CD8-positive, alpha-beta memory T cell (primary cell): ENCODE data around the gene KCNMB3. TPM values are rescaled to one million over a fixed set of nuclear protein-coding genes. Genes with fewer than 3 reads are reported as not detected.
"Not testable (repeated sequence)": the region's sequence is repeated elsewhere in the genome, so short reads cannot be mapped to it uniquely, and the experiment has no call there.

Experiments used
- CTCF ChIA-PET: fragments of 350-600 bp; sonication (Branson Sonifier 250); formaldehyde crosslinking; loops from one replicate; lab custom pipeline; 2021; ENCODE audit warnings: antibody characterized with exemption; lab: Charles Lee
- POLR2A ChIA-PET: fragments of 350-600 bp; sonication (Branson Sonifier 250); formaldehyde crosslinking; loops from one replicate; lab custom pipeline; 2021; ENCODE audit warnings: antibody characterized with exemption; lab: Charles Lee
- DNase-seq, 5 donors: peaks; one replicate each; pipeline versions ENCODE4 v3.0.0 to v3.0.0-alpha.2; 2020 to 2022; ENCODE audit warnings: mixed read lengths in 1 of 5
- H3K27ac ChIP-seq: one replicate; pipeline ENCODE4 v1.7.0; 2013; ENCODE audit warnings: low read depth, mild to moderate bottlenecking, low read length, moderate library complexity
- H3K27me3 ChIP-seq: 2 replicates; pipeline ENCODE4 v1.7.0; 2013; ENCODE audit warnings: low read length, mild to moderate bottlenecking; ENCODE audit not compliant: insufficient read depth, poor library complexity, severe bottlenecking
- H3K36me3 ChIP-seq: 2 replicates; pipeline ENCODE4 v1.7.0; 2013; ENCODE audit warnings: mild to moderate bottlenecking, low read length, moderate library complexity; ENCODE audit not compliant: insufficient read depth
- H3K4me1 ChIP-seq: 2 replicates; pipeline ENCODE4 v1.7.0; 2013; ENCODE audit warnings: mild to moderate bottlenecking, low read length, moderate library complexity; ENCODE audit not compliant: insufficient read depth
- H3K4me3 ChIP-seq: 2 replicates; pipeline ENCODE4 v1.7.0; 2013; ENCODE audit warnings: mild to moderate bottlenecking, low read length
- H3K9me3 ChIP-seq: 2 replicates; pipeline ENCODE4 v1.7.0; 2013; ENCODE audit warnings: mild to moderate bottlenecking, low read length
- H3K27ac Mint-ChIP-seq, 8 donors: one replicate each; pipeline ENCODE4 v1.8.0; 2020 to 2021; ENCODE audit warnings: mixed read lengths in 8 of 8, mild to moderate bottlenecking in 6 of 8, inconsistent platforms in 3 of 8, moderate library complexity in 3 of 8
- H3K27me3 Mint-ChIP-seq, 2 donors: one replicate each; pipeline ENCODE4 v1.8.0; 2020 to 2021; ENCODE audit warnings: mixed read lengths in 2 of 2, mild to moderate bottlenecking in 1 of 2, moderate library complexity in 1 of 2
- H3K36me3 Mint-ChIP-seq, 3 donors: one replicate each; pipeline ENCODE4 v1.8.0; 2020 to 2021; ENCODE audit warnings: mixed read lengths in 3 of 3, inconsistent platforms in 1 of 3, mild to moderate bottlenecking in 1 of 3
- H3K4me1 Mint-ChIP-seq, 3 donors: one replicate each; pipeline ENCODE4 v1.8.0; 2020 to 2021; ENCODE audit warnings: mixed read lengths in 3 of 3, inconsistent platforms in 1 of 3, mild to moderate bottlenecking in 1 of 3
- H3K4me3 Mint-ChIP-seq, 7 donors: one replicate each; pipeline ENCODE4 v1.8.0; 2020 to 2021; ENCODE audit warnings: mixed read lengths in 7 of 7, mild to moderate bottlenecking in 6 of 7, moderate library complexity in 4 of 7, inconsistent platforms in 2 of 7
- H3K9me3 Mint-ChIP-seq, 5 donors: one replicate each; pipeline ENCODE4 v1.8.0; 2020 to 2022; ENCODE audit warnings: mixed read lengths in 5 of 5, mild to moderate bottlenecking in 3 of 5, moderate library complexity in 2 of 5, inconsistent platforms in 1 of 5
- polyA plus RNA-seq: library from polyadenylated mRNA; unstranded; fragments of 300-500 nt; fragmentation: Illumina TruSeq; gene quantifications from one replicate; pipeline ENCODE4 v1.2.3, GENCODE V29; 2021
- total RNA-seq, 2 experiments: library from RNA; stranded (reverse); gene quantifications; one replicate each; pipeline ENCODE4 v1.2.3, GENCODE V29; 2021

KCNMB3 gene
- total and polyA plus RNA-seq, 3 experiments from 2014 or later, result 0.59 to 0.71 TPM; not detected in 1

GRCh38 chr3:179281825-179282224 is 30.9 kb upstream of the KCNMB3 start:
- no peaks in the 10 kb centered on the region for H3K36me3 ChIP-seq
- DNase-seq, result no peak
- Mint-ChIP-seq H3K9me3 (no peaks in the 10 kb centered on the region), H3K27ac (no peak overlapping the region), H3K27me3 (peaks cover 19 to 61% of the 10 kb centered on the region in 2 donors), H3K4me3 (no peak overlapping the region), H3K4me1 (no peaks in the 10 kb centered on the region), H3K36me3 (no peaks in the 10 kb centered on the region)
- no peak overlapping the region for H3K27ac ChIP-seq
- ChIA-PET POLR2A (no interaction called here), CTCF (no interaction called here)
- peaks cover under 1% of the 10 kb centered on the region for H3K27me3 ChIP-seq
- no peak overlapping the region for H3K4me3 ChIP-seq
- H3K9me3 ChIP-seq, result no peaks in the 10 kb centered on the region
- H3K4me1 ChIP-seq, result no peaks in the 10 kb centered on the region

DNA sequence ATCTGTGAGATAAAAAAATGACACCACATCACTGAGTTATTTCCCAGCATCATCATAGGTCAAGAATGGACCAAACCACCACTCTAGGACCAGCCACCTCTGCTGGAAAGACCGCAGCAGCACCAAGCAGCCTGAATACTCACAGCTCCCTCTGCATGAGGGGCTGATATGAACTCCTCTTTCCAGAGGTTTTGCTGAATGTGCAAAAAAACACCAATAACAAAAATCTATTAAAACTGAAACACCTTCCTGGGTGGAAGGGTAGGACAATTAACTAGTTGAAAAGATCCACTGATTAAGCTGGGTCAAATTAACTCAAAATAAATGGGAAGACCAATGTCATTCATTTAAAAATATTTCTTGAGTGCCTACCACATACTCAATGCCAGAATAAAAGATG is 28.9 kb upstream of the KCNMB3 start:
- Histone ChIP-seq H3K4me1 (no peaks in the 10 kb centered on the region), H3K27me3 (peaks cover 3% of the 10 kb centered on the region), H3K36me3 (no peaks in the 10 kb centered on the region), H3K9me3 (no peaks in the 10 kb centered on the region), H3K4me3 (no peak overlapping the region), H3K27ac (no peak overlapping the region)
- H3K9me3 Mint-ChIP-seq, result no peaks in the 10 kb centered on the region
- no peak overlapping the region for H3K27ac Mint-ChIP-seq
- CTCF ChIA-PET, result interaction anchor here (1.5 kb wide), 1 partner anchor 264 kb away, joined by 4 read pairs; no protein-coding TSS in a partner anchor
- H3K4me3 Mint-ChIP-seq, result no peak overlapping the region
- H3K36me3 Mint-ChIP-seq, result no peaks in the 10 kb centered on the region
- POLR2A ChIA-PET, result no interaction called here
- DNase-seq, result no peak
- no peaks in the 10 kb centered on the region for H3K4me1 Mint-ChIP-seq
- H3K27me3 Mint-ChIP-seq, result peaks cover 20 to 63% of the 10 kb centered on the region in 2 donors

DNA sequence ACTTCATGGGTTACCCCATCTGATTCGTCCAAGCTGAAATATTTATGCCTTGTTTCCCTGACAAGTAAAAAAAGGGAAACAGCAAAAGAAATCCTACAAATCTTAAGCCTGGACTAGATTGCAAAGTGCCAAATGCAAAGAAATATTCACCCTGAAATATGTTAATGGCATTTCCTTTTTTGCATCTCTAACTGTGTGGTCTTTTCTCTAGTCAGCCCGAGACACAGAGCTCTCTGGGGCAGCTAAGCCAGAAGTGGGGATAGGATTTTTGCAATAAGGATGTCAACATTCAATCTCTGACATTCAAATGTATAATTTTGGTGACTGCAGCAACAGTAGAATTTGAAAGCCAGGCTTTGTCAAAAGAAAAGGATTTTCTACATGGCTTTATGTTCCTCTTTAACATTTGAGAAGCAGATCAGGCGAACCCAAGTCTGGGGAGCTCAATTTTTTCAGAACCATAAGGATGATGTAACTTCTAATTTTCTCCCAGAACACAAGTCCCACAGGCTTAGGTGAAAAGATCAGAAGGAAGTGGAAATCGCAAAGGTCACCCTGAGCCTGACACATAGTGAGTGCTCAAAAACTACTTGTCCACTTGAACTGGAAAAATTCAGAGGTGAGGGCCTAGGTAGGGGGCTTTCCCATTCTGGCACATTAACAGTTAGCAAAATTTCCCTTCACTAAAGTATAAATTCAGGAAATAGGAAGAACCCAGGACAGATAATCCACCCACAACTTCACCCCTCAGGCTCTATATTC is 28.2 kb upstream of the KCNMB3 start:
- Histone ChIP-seq H3K36me3 (no peaks in the 10 kb centered on the region), H3K27me3 (peaks cover 3% of the 10 kb centered on the region), H3K27ac (no peak overlapping the region), H3K4me1 (no peaks in the 10 kb centered on the region), H3K4me3 (no peak overlapping the region), H3K9me3 (no peaks in the 10 kb centered on the region)
- Mint-ChIP-seq H3K9me3 (no peaks in the 10 kb centered on the region), H3K36me3 (no peaks in the 10 kb centered on the region), H3K27me3 (peaks cover 20 to 59% of the 10 kb centered on the region in 2 donors), H3K4me3 (no peak overlapping the region), H3K4me1 (no peaks in the 10 kb centered on the region), H3K27ac (no peak overlapping the region)
- ChIA-PET CTCF (interaction anchor here (1.5 kb wide), 1 partner anchor 264 kb away, joined by 4 read pairs; no protein-coding TSS in a partner anchor), POLR2A (no interaction called here)
- DNase-seq, result no peak

DNA sequence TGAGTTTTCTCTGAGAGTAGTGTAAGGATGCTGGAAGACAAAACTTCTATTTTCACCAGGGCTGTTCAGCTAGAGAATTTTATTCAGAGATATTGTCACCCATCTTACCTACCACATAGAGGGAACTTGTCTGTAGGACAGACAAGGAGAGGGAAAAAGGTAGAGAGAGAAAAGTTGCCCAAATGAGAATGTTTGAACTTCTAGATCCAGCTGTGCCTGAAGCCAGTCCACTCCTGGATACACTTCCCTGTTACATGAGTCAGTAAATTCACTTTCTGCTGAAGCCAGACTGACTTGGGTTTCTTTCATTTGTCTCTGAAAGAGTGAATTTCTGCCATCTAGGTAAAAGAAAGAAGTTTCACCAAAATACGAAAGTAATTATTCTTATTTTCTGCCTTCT is 27.2 kb upstream of the KCNMB3 start:
- Mint-ChIP-seq H3K27ac (no peak overlapping the region), H3K36me3 (no peaks in the 10 kb centered on the region), H3K4me3 (no peak overlapping the region), H3K4me1 (no peaks in the 10 kb centered on the region), H3K27me3 (peaks cover 19 to 55% of the 10 kb centered on the region in 2 donors), H3K9me3 (no peaks in the 10 kb centered on the region)
- Histone ChIP-seq H3K9me3 (no peaks in the 10 kb centered on the region), H3K4me1 (no peaks in the 10 kb centered on the region), H3K27me3 (peaks cover 3% of the 10 kb centered on the region), H3K36me3 (no peaks in the 10 kb centered on the region), H3K4me3 (no peak overlapping the region), H3K27ac (no peak overlapping the region)
- DNase-seq, result no peak
- ChIA-PET POLR2A (no interaction called here), CTCF (no interaction called here)

DNA sequence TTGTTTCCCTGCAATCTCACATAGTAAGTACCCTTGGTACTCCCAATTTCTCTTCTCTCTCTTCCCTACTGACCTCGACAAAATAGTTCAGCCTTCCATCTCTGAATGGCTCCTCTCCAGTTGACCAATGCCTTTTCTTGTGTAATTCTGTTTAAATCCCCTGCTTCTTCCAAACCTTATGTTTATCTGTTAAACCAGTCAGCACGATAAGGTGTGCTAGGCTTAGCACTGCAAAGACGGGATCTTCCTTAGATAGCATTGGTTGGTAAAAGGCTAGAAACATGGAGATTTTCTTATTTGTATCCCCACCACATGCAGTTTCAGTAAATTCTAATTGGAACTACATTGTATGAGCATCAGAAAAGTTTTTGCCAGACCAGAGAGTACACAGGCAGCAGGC is 25.8 kb upstream of the KCNMB3 start:
- peaks cover 3% of the 10 kb centered on the region for H3K27me3 ChIP-seq
- H3K36me3 ChIP-seq, result no peaks in the 10 kb centered on the region
- DNase-seq, result no peak
- Mint-ChIP-seq H3K27me3 (peaks cover 14 to 50% of the 10 kb centered on the region in 2 donors), H3K4me3 (no peak overlapping the region), H3K36me3 (no peaks in the 10 kb centered on the region), H3K9me3 (no peaks in the 10 kb centered on the region), H3K4me1 (no peaks in the 10 kb centered on the region), H3K27ac (no peak overlapping the region)
- H3K9me3 ChIP-seq, result no peaks in the 10 kb centered on the region
- no peaks in the 10 kb centered on the region for H3K4me1 ChIP-seq
- ChIA-PET POLR2A (no interaction called here), CTCF (no interaction called here)
- H3K4me3 ChIP-seq, result no peak overlapping the region
- H3K27ac ChIP-seq, result no peak overlapping the region

- CTCF ChIA-PET, result no interaction called here
- H3K4me3 Mint-ChIP-seq, result no peak overlapping the region
- POLR2A ChIA-PET, result no interaction called here
Observed at GRCh38 chr3:179276001-179276400, 25.1 kb upstream of the KCNMB3 start.

DNA sequence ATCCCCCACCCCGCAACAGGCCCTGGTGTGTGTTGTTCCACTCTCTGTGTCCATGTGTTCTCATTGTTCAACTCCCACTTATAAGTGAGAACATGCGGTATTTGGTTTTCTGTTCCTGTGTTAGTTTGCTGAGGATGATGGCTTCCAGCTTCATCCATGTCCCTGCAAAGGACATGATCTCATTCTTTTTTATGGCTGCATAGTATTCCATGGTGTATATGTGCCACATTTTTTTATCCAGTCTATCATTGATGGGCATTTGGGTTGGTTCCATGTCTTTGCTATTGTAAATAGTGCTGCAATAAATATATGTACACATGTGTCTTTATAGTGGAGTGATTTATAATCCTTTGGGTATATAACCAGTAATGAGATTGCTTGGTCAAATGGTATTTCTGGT is 23.5 kb upstream of the KCNMB3 start:
- H3K4me3 ChIP-seq, H3K36me3 ChIP-seq, CTCF ChIA-PET, H3K4me1 Mint-ChIP-seq, H3K9me3 Mint-ChIP-seq, H3K27ac Mint-ChIP-seq, H3K4me1 ChIP-seq, H3K27me3 ChIP-seq, POLR2A ChIA-PET, H3K27ac ChIP-seq, DNase-seq, H3K36me3 Mint-ChIP-seq, H3K4me3 Mint-ChIP-seq, H3K9me3 ChIP-seq: not testable (repeated sequence)
- peaks cover 12 to 38% of the 10 kb centered on the region in 2 donors for H3K27me3 Mint-ChIP-seq

More at GRCh38 chr3:179276001-179276400, 25.1 kb upstream of the KCNMB3 start:
- Histone ChIP-seq H3K27ac (no peak overlapping the region), H3K4me1 (no peaks in the 10 kb centered on the region), H3K36me3 (no peaks in the 10 kb centered on the region), H3K9me3 (no peaks in the 10 kb centered on the region), H3K4me3 (no peak overlapping the region), H3K27me3 (peaks cover 3% of the 10 kb centered on the region)
- no peaks in the 10 kb centered on the region for H3K4me1 Mint-ChIP-seq
- no peak for DNase-seq
- H3K9me3 Mint-ChIP-seq, result no peaks in the 10 kb centered on the region
- H3K36me3 Mint-ChIP-seq, result no peaks in the 10 kb centered on the region
- peaks cover 13 to 47% of the 10 kb centered on the region in 2 donors for H3K27me3 Mint-ChIP-seq
- no peak overlapping the region for H3K27ac Mint-ChIP-seq

- Histone ChIP-seq H3K4me3 (no peak overlapping the region), H3K4me1 (no peaks in the 10 kb centered on the region), H3K9me3 (no peaks in the 10 kb centered on the region), H3K27ac (no peak overlapping the region), H3K27me3 (peaks cover 3% of the 10 kb centered on the region), H3K36me3 (no peaks in the 10 kb centered on the region)
- no peak overlapping the region for H3K4me3 Mint-ChIP-seq
- H3K36me3 Mint-ChIP-seq, result no peaks in the 10 kb centered on the region
- no peak overlapping the region for H3K27ac Mint-ChIP-seq
- ChIA-PET CTCF (interaction anchor here (1.9 kb wide), 1 partner anchor 257 kb away, joined by 7 read pairs; no protein-coding TSS in a partner anchor), POLR2A (no interaction called here)
- no peak for DNase-seq
- H3K4me1 Mint-ChIP-seq, result no peaks in the 10 kb centered on the region
- H3K9me3 Mint-ChIP-seq, result no peaks in the 10 kb centered on the region
- H3K27me3 Mint-ChIP-seq, result peaks cover 9 to 29% of the 10 kb centered on the region in 2 donors
Observed at GRCh38 chr3:179272385-179272784, 21.5 kb upstream of the KCNMB3 start.
